T-cell (primary cell): Measurements from ENCODE around the gene ADIRF. TPM values are rescaled to one million over a fixed set of nuclear protein-coding genes. Genes with fewer than 3 reads are reported as not detected.
A peak's percentile ranks its signal among the peaks of the same experiment; 100 is the strongest.
"Not testable (repeated sequence)": the region's sequence is repeated elsewhere in the genome, so short reads cannot be mapped to it uniquely, and the experiment has no call there.

Experiments used
- ATAC-seq, 4 experiments: fragments of 200-7000 bp in 3 of 4; fragments of 150-1000 bp in 1 of 4; cut with Tn5 transposase; replicated peaks in 1 of 4; 1 replicate in 3 of 4; 2 replicates in 1 of 4; pipeline ENCODE4 v1.10.0; 2021; ENCODE audit warnings: moderate library complexity in 3 of 4, mild to moderate bottlenecking in 2 of 4, moderate number of reproducible peaks in 1 of 4
- CTCF ChIA-PET, 2 donors: fragments of 300-600 bp; sonication (Branson Sonifier 250); formaldehyde crosslinking; loops; one replicate each; lab custom pipeline; 2022; ENCODE audit warnings: antibody characterized with exemption in 2 of 2; lab: Charles Lee
- POLR2A ChIA-PET, 2 donors: fragments of 300-600 bp; sonication (Branson Sonifier 250); formaldehyde crosslinking; loops; one replicate each; lab custom pipeline; 2022; ENCODE audit warnings: antibody characterized with exemption in 2 of 2; lab: Charles Lee
- DNase-seq, 35 experiments: peaks; one replicate each; pipeline versions ENCODE4 v3.0.0 to v3.0.0-alpha.2; 2013 to 2023
- H3K27ac ChIP-seq: one replicate; pipeline ENCODE4 v1.5.1; 2013; ENCODE audit warnings: low read length
- H3K27me3 ChIP-seq, 2 experiments: replicated peaks in 1 of 2; 1 replicate in 1 of 2; 2 replicates in 1 of 2; pipeline versions ENCODE4 v1.6.1 to v1.7.0; 2013; ENCODE audit warnings: low read length in 1 of 2, mixed read lengths in 1 of 2; ENCODE audit not compliant: control insufficient read depth in 2 of 2, insufficient read depth in 2 of 2; ENCODE audit errors: extremely low read depth in 1 of 2
- H3K36me3 ChIP-seq, 2 donors: 1 replicate in 1 of 2; 2 replicates in 1 of 2; pipeline versions ENCODE4 v1.6.1 to v1.7.0; 2013; ENCODE audit warnings: low read length in 1 of 2; ENCODE audit not compliant: control insufficient read depth in 2 of 2, insufficient read depth in 1 of 2; ENCODE audit errors: extremely low read depth in 1 of 2
- H3K4me1 ChIP-seq, 2 experiments: 1 replicate in 1 of 2; 2 replicates in 1 of 2; pipeline versions ENCODE4 v1.6.1 to v1.7.0; 2013; ENCODE audit warnings: low read length in 2 of 2, mixed read lengths in 1 of 2; ENCODE audit not compliant: insufficient read depth in 2 of 2, control insufficient read depth in 1 of 2; ENCODE audit errors: extremely low read depth in 1 of 2
- H3K4me3 ChIP-seq, 2 donors: 1 replicate in 1 of 2; 2 replicates in 1 of 2; pipeline versions ENCODE4 v1.5.1 to v1.7.0; 2013; ENCODE audit warnings: mild to moderate bottlenecking in 2 of 2, low read length in 1 of 2, moderate library complexity in 1 of 2; ENCODE audit not compliant: control insufficient read depth in 1 of 2; ENCODE audit errors: extremely low read depth in 1 of 2
- H3K9me3 ChIP-seq: 2 replicates; pipeline ENCODE4 v1.7.0; 2013
- H3K27ac Mint-ChIP-seq, 2 donors: one replicate each; pipeline ENCODE4 v1.8.0; 2020 to 2021; ENCODE audit warnings: mild to moderate bottlenecking in 2 of 2, mixed read lengths in 2 of 2
- H3K27me3 Mint-ChIP-seq, 2 donors: one replicate each; pipeline ENCODE4 v1.8.0; 2021 to 2022; ENCODE audit warnings: mixed read lengths in 2 of 2
- H3K36me3 Mint-ChIP-seq: one replicate; pipeline ENCODE4 v1.8.0; 2021; ENCODE audit warnings: mixed read lengths
- H3K4me1 Mint-ChIP-seq, 3 donors: one replicate each; pipeline ENCODE4 v1.8.0; 2020 to 2022; ENCODE audit warnings: mixed read lengths in 3 of 3, mild to moderate bottlenecking in 1 of 3
- H3K4me3 Mint-ChIP-seq, 3 donors: one replicate each; pipeline ENCODE4 v1.8.0; 2020 to 2022; ENCODE audit warnings: mild to moderate bottlenecking in 3 of 3, mixed read lengths in 3 of 3, moderate library complexity in 3 of 3
- H3K9me3 Mint-ChIP-seq, 3 donors: one replicate each; pipeline ENCODE4 v1.8.0; 2020 to 2022; ENCODE audit warnings: mixed read lengths in 3 of 3
- WGBS: methylation state at CpG from one replicate; pipeline ENCODE4 v1.1.5; 2013; ENCODE audit warnings: missing lambda C conversion rate; ENCODE audit not compliant: insufficient coverage; 5-methylcytosine and 5-hydroxymethylcytosine counted together
- total RNA-seq, 35 experiments: library from RNA in 6 of 35; stranded (reverse) in 6 of 35; fragments of 120-200 nt in 1 of 35; gene quantifications; one replicate each; pipeline versions ENCODE4 v1.2.1 to v1.2.4 and lab custom pipeline; 2013 to 2026

The ADIRF gene
- total RNA-seq, 5 donors from 2014 or later (not counting 1 experiment from before 2014, with no cell fraction given): 0.41 to 0.76 (median 0.66) TPM; not detected in 2

DNA sequence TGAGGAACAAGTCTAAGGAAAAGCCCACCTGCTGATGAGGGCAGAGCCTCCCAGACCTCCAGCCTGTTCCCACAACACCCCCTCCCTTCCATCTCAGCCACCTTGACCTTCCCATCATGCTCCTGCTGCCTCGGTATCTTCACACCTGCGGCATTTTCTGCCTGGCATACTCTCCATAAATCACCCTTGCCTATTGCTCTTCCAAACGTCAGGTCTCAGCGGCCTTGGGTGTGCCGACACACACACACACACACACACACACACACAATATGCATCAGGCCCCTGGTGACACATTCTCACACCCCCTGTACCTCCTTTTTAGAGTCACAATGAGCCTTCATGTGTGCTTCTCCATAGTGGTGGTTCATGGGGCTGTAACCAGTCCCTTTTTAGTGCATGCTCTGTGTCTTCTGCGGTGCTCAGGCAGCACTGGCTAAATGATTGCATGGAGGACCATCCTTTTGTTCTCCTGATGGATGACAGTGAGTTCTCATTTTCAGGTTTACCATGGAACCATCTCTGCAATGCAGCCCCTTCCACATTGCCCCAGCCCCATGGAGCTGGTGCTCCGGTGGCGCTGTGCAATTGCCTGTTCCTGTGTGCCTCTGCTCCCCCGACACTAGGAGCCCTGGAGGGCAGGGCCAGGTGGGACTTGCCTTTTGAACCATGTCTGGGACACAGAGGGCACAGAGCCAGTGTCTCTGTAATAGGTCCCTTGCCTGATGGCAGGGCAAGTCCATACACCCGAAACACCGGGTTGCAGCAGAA, 4.5 kb downstream of the ADIRF start:
- H3K4me3 Mint-ChIP-seq: peak overlapping the region in 2 of 3 donors; percentile 41 to 59
- peak in 1 of 35 experiments; percentile 21 for DNase-seq
- Histone ChIP-seq H3K36me3 (no peaks in the 10 kb centered on the region), H3K9me3 (no peaks in the 10 kb centered on the region), H3K27ac (no peak overlapping the region), H3K27me3 (peaks cover 4 to 24% of the 10 kb centered on the region in 2 experiments), H3K4me3 (no peak overlapping the region), H3K4me1 (peaks cover 5 to 43% of the 10 kb centered on the region in 2 experiments)
- H3K27ac Mint-ChIP-seq: peak overlapping the region; percentile 74 to 76
- no peaks in the 10 kb centered on the region for H3K27me3 Mint-ChIP-seq
- H3K36me3 Mint-ChIP-seq: no peaks in the 10 kb centered on the region
- CTCF ChIA-PET: no interaction called here
- POLR2A ChIA-PET: no interaction called here
- no peak for ATAC-seq
- no peaks in the 10 kb centered on the region for H3K9me3 Mint-ChIP-seq
- peaks cover 21 to 35% (median 33%) of the 10 kb centered on the region in 3 donors for H3K4me1 Mint-ChIP-seq
- 95% methylated on average over 10 of the region's 11 CpGs for WGBS

- ChIA-PET CTCF (no interaction called here), POLR2A (no interaction called here)
- Histone ChIP-seq H3K9me3 (no peaks in the 10 kb centered on the region), H3K27ac (no peak overlapping the region), H3K27me3 (peaks cover 0 to 16% of the 10 kb centered on the region in 2 experiments), H3K36me3 (no peaks in the 10 kb centered on the region), H3K4me1 (peaks cover 5 to 26% of the 10 kb centered on the region in 2 experiments), H3K4me3 (no peak overlapping the region)
- Mint-ChIP-seq H3K27ac (peak overlapping the region in 1 of 2 donors; percentile 36), H3K9me3 (no peaks in the 10 kb centered on the region), H3K27me3 (no peaks in the 10 kb centered on the region), H3K4me1 (peaks cover 21 to 23% (median 22%) of the 10 kb centered on the region in 3 donors), H3K36me3 (no peaks in the 10 kb centered on the region), H3K4me3 (no peak overlapping the region)
- 100% methylated on average over 1 of the region's 7 CpGs for WGBS
- ATAC-seq (no peak), DNase-seq (no peak)
These were observed 6.2 kb downstream of the ADIRF start for GRCh38 chr10:86974484-86974883.

DNA sequence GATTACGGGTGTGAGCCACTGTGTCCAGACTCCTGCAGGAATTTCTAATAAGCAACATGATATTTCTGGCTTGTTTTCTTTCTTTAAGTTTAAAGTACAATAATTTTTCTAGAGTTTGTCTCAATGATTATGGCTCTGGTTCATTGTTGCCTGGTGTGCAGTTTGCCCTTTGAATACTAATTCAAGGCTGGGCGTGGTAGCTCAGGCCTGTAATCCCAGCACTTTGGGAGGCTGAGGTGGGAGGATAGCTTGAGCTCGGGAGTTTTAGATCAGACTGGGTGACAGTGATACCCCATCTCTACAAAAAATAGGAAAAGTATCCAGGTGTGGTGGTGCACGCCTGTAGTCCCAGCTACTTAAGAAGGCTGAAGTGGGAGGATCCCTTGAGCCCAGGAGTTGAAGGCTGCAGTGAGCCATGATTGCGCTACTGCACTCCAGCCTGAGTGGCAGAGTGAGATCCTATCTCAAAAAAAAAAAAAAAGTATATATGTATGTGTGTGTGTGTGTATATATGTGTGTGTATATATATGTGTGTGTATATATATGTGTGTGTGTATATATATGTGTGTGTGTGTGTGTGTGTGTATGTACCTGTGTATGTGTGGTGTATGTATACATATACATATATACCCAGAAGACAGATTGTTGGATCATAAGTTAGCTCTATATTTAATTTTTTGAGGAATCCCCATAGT, 8.2 kb downstream of the ADIRF start:
- WGBS: 100% methylated on average over 1 of the region's 5 CpGs
- peaks cover 0 to 9% of the 10 kb centered on the region in 2 experiments for H3K27me3 ChIP-seq
- ChIA-PET CTCF (interaction anchor here in 1 of 2 donors (0.6 kb wide), 1 partner anchor 229 kb away, joined by 4 read pairs; no protein-coding TSS in a partner anchor), POLR2A (no interaction called here)
- no peak overlapping the region for H3K27ac ChIP-seq
- no peaks in the 10 kb centered on the region for H3K36me3 ChIP-seq
- no peak overlapping the region for H3K4me3 ChIP-seq
- ATAC-seq (no peak), DNase-seq (no peak)
- Mint-ChIP-seq H3K27ac (no peak overlapping the region), H3K4me1 (peaks cover 9 to 15% (median 9%) of the 10 kb centered on the region in 3 donors), H3K4me3 (no peak overlapping the region), H3K27me3 (peaks cover 0 to 2% of the 10 kb centered on the region in 2 donors), H3K9me3 (no peaks in the 10 kb centered on the region), H3K36me3 (no peaks in the 10 kb centered on the region)
- H3K9me3 ChIP-seq: no peaks in the 10 kb centered on the region
- H3K4me1 ChIP-seq: peaks cover 0 to 7% of the 10 kb centered on the region in 2 experiments

- H3K36me3 ChIP-seq, H3K27ac Mint-ChIP-seq, ATAC-seq, H3K27me3 ChIP-seq, H3K4me1 ChIP-seq, H3K4me1 Mint-ChIP-seq, H3K4me3 ChIP-seq, H3K27me3 Mint-ChIP-seq, H3K27ac ChIP-seq, POLR2A ChIA-PET, CTCF ChIA-PET, H3K9me3 Mint-ChIP-seq, DNase-seq, H3K4me3 Mint-ChIP-seq, H3K36me3 Mint-ChIP-seq, H3K9me3 ChIP-seq: not testable (repeated sequence)
- 100% methylated on average over 1 of the region's 3 CpGs for WGBS
These were observed 10.2 kb downstream of the ADIRF start for GRCh38 chr10:86978457-86978856.

DNA sequence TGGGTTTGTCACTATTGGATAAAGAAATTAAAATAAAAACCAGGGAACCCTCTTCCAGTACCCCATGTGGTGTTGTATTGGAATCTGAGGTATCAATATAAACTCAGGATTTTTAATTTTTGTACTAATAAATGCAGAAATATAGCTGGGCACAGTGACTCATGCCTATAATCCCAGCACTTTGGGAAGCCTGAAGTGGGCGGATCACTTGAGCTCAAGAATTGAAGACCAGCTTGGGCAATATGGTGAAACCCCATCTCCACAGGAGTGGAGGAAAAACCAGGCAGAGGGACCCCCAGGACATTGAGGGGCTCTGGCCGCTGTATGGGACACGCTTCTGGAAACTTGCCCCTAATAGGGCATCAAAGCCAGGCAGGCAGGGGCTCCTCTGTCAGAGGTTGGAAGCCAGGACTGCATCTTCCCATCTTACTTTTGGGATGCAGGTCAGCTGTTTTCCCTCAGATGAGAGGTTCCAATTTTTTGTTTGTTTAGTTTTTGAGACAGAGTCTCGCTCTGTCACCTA, 11.1 kb downstream of the ADIRF start:
- ATAC-seq (no peak), DNase-seq (no peak)
- peaks cover 0 to 2% of the 10 kb centered on the region in 2 donors for H3K27me3 Mint-ChIP-seq
- Histone ChIP-seq H3K4me1 (no peaks in the 10 kb centered on the region), H3K9me3 (no peaks in the 10 kb centered on the region), H3K4me3 (no peak overlapping the region), H3K27ac (no peak overlapping the region), H3K27me3 (peaks cover 0 to 9% of the 10 kb centered on the region in 2 experiments), H3K36me3 (no peaks in the 10 kb centered on the region)
- ChIA-PET CTCF (interaction anchor here in 1 of 2 donors (0.6 kb wide), 1 partner anchor 612 kb away, joined by 3 read pairs; no protein-coding TSS in a partner anchor), POLR2A (no interaction called here)
- no peak overlapping the region for H3K4me3 Mint-ChIP-seq
- H3K36me3 Mint-ChIP-seq: no peaks in the 10 kb centered on the region
- no peak overlapping the region for H3K27ac Mint-ChIP-seq
- no peaks in the 10 kb centered on the region for H3K4me1 Mint-ChIP-seq
- no peaks in the 10 kb centered on the region for H3K9me3 Mint-ChIP-seq
- 90% methylated on average over 4 of the region's 4 CpGs for WGBS

GRCh38 chr10:86979977-86980448, 11.7 kb downstream of the ADIRF start:
- ChIA-PET CTCF (interaction anchor here in 1 of 2 donors (0.6 kb wide), 1 partner anchor 13 kb away, joined by 3 read pairs; no protein-coding TSS in a partner anchor), POLR2A (no interaction called here)
- H3K4me3 ChIP-seq: no peak overlapping the region
- Mint-ChIP-seq H3K9me3 (no peaks in the 10 kb centered on the region), H3K27ac (no peak overlapping the region), H3K4me3 (no peak overlapping the region), H3K4me1 (no peaks in the 10 kb centered on the region), H3K27me3 (peaks cover 0 to 2% of the 10 kb centered on the region in 2 donors), H3K36me3 (no peaks in the 10 kb centered on the region)
- H3K36me3 ChIP-seq: no peaks in the 10 kb centered on the region
- ATAC-seq: no peak
- no peaks in the 10 kb centered on the region for H3K4me1 ChIP-seq
- H3K27ac ChIP-seq: no peak overlapping the region
- no peaks in the 10 kb centered on the region for H3K9me3 ChIP-seq
- DNase-seq: no peak
- WGBS: no CpG with 5 or more reads among the region's 3 CpGs
- peaks cover 0 to 9% of the 10 kb centered on the region in 2 experiments for H3K27me3 ChIP-seq
